NOMO-1 (cell line): ENCODE data around the gene ARHGAP28.

ENCODE experiments used
- DNase-seq, 2 experiments: peaks; one replicate each; lab custom pipeline; 2025; ENCODE audit not compliant: unreplicated experiment in 2 of 2; lab: John Stamatoyannopoulos, UW

Gene ARHGAP28

GRCh38 chr18:6732952-6733351 lies 3.4 kb downstream of the ARHGAP28 start:
- no peak for DNase-seq

GRCh38 chr18:6733758-6734157 lies 4.2 kb downstream of the ARHGAP28 start:
- DNase-seq: no peak

GRCh38 chr18:6734726-6735430 lies 5.4 kb downstream of the ARHGAP28 start:
- DNase-seq: no peak

- DNase-seq: no peak
Measured at GRCh38 chr18:6737833-6738232, 8.3 kb downstream of the ARHGAP28 start.

GRCh38 chr18:6738622-6739021 lies 9.1 kb downstream of the ARHGAP28 start:
- DNase-seq: no peak

- DNase-seq: no peak
Measured at GRCh38 chr18:6741232-6741663, 11.7 kb downstream of the ARHGAP28 start.

GRCh38 chr18:6741786-6742185 lies 12.3 kb downstream of the ARHGAP28 start:
- no peak for DNase-seq

- no peak for DNase-seq
Measured at GRCh38 chr18:6743999-6744398, 14.5 kb downstream of the ARHGAP28 start.

- no peak for DNase-seq
Measured at GRCh38 chr18:6744816-6745455, 15.4 kb downstream of the ARHGAP28 start.

- no peak for DNase-seq
Measured at GRCh38 chr18:6745504-6746031, 16.1 kb downstream of the ARHGAP28 start.

GRCh38 chr18:6746386-6746960 lies 17.0 kb downstream of the ARHGAP28 start:
- DNase-seq: no peak

GRCh38 chr18:6747646-6748045 lies 18.1 kb downstream of the ARHGAP28 start:
- no peak for DNase-seq

GRCh38 chr18:6748241-6748640 lies 18.7 kb downstream of the ARHGAP28 start:
- no peak for DNase-seq

- DNase-seq: no peak
Measured at GRCh38 chr18:6750411-6750810, 20.9 kb downstream of the ARHGAP28 start.

- no peak for DNase-seq
Measured at GRCh38 chr18:6751222-6751621, 21.7 kb downstream of the ARHGAP28 start.

- DNase-seq: no peak
Measured at GRCh38 chr18:6752202-6752860, 22.8 kb downstream of the ARHGAP28 start.

- no peak for DNase-seq
Measured at GRCh38 chr18:6755107-6755506, 25.6 kb downstream of the ARHGAP28 start.

GRCh38 chr18:6757931-6758330 lies 28.4 kb downstream of the ARHGAP28 start:
- DNase-seq: no peak

- no peak for DNase-seq
Measured at GRCh38 chr18:6759579-6759978, 30.1 kb downstream of the ARHGAP28 start.

- no peak for DNase-seq
Measured at GRCh38 chr18:6763524-6763923, 34.0 kb downstream of the ARHGAP28 start.

- no peak for DNase-seq
Measured at GRCh38 chr18:6764382-6764781, 34.9 kb downstream of the ARHGAP28 start.
